Renal cortical epithelial cell (primary cell): ENCODE results near the gene GRIN2A. TPM values are rescaled to one million over a fixed set of nuclear protein-coding genes. Genes with fewer than 3 reads are reported as not detected.
A peak's percentile ranks its signal among the peaks of the same experiment; 100 is the strongest.

Experiments
- DNase-seq: peaks from one replicate; pipeline ENCODE4 v3.0.0-alpha.2; 2011; ENCODE audit warnings: low read depth
- total RNA-seq: library from RNA; depleted of rRNA; stranded (reverse); fragments of >200 nt; gene quantifications from 2 replicates; pipeline ENCODE4 v1.2.3, GENCODE V29; 2014

GRIN2A gene
- total RNA-seq, 1 donor from 2014 or later = 0.15 TPM

DNA sequence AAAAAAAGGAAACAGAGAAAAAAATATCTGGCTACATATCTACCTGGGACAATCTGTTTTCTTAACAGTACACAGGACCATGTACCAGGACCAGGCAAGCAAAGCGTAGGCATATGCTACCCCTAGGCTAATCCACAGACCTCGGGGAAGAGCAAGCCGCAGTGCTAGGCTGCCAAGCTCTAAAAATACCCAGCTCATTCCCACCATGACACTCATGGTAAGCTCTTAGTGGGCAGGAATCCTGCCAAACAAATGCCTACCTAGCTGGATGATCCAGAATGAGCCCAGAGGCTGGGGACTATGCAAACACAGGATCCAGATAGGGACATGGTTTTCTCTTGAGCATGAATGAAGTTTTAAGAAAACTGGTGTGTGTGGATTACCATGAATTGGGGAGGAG lies 95.6 kb downstream of the GRIN2A start:
- DNase-seq = no peak

DNA sequence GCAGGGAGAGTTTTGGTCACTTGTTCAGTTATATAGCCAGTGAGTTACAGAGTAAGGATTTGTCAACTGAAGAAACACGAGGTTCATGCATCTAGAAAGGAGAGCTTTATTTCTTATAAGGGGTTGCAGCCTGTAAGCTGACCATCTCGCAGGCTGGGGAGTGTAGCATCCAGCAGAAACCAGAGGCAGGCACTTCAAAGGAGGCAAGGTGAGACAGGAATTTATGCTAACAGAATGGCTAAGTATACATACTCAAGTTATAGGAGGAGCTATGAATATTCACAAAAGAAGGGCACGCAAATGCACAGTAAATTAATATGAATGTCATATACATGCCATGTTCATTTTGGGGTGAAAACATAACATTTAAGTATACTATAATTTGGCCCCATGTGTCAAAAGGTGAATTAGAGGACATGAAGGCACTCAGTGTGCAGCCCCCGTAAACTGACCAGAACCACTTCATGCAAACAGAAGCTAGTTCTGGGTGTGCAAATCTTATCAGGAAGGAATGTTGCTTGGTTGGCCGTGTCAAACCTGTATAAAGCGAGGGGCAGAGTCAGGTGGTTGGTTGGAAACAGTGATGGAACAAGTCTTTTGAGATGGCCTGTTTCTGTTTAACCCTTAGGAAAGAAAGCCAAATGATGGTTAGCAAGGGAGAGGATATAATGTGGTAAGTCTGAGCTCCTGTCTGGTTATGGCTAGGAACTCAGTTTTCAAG lies 97.0 kb downstream of the GRIN2A start:
- DNase-seq = no peak

DNA sequence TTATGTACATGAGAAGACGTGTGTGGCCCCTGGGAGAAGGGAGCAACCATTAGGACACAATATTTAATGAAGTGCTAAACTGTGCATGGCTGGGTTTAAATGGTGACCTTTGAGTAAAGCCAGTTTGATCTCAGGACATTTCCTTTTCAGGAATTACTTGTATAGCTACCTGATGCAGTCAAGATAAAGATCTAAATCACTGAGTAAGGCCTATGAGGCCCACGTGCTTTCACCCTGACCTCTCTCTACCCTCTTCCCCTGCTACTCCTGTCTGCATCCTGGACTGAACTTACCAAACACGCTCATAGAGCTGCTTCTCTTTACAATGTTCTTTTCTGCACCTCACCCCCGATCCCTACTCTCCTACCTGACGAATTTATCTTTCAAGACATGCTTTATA lies 98.9 kb downstream of the GRIN2A start:
- peak; percentile 13 for DNase-seq

DNA sequence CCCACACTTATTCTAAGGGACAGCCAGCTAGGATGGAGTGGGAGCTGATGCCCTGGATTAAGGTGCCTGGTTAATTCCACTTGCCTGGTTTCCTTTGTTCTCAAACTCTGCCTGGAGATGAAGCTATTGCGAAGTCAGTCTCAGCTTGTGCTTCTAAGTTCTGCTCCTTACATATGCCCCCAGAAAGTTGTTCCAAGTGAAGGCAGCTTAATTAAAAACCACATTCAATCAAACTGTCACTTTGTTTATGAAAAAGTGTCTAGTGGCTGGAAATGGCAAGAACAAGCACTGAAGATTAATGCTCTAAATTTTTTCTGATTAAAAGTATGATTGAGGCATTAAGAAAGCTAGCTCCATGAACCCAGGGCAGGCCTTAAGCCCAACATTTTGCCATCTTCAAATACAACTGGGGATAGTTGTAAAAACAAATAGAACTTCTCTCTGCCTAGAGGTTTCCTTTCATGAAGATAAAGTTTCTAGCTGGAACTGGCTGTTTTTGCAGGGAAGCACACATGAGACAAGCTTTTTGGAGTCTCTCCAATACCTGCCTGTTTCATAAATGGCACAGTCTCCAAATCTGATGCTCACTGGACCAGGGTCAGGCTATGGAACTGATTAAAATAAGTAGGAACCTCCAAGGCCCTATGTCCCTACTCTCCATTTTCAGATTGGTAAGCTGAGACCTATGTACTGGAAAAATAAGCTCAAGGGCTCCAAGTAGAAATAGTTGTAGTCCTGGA lies 100.9 kb downstream of the GRIN2A start:
- no peak for DNase-seq

DNA sequence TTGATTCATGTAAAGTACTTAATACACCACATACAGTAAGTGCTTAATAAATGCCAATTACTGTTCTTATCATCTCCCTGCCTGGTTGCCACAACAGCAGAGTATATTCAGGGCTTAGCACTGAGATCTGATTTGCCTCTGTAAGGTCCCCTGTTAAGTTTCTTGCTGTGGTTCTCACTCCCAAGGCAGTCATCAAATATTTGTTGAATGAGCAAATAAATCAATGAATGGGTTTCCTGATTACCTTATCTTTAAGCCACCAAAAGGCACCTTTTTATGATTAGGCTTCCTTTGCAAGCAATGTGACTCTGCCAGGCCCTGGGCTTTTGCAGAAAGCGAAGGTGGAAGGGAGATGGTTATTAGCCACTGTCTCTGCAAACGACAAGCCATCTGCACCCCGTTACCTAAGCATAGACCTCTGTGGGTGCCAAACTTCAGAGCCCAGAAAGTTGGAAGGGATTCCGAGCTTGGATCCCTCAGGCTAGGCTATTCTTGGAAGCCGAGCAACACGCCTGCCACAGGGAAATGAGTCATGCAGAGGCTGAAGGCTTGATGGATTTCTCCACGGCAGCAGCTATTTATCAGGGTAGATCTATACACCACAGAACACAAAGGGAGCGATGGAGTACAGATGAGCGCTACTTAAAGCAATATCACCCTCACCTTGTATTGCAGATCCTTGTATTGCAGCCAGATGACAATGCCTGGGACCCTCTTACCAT lies 102.0 kb downstream of the GRIN2A start:
- DNase-seq = peak; percentile 39

DNA sequence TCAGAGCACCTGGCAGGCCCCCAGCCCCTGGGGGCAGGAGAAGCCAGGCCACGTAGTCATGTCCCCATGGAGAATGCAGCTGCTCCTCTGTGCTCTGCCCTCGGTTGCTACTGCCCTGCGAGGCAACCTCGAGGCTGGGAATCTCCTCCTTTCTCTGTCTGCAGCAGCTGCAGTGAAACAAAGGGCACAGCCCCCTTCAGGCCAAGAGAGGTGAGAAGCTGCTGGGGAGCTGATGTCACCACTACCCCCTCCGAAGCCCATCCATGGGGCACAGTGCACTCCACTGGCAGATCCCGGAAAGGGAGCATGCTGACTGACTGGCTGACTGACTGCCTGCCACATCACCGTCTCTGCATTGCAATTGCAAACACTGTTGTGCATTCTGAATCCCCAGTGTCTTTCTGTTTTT lies 103.7 kb downstream of the GRIN2A start:
- DNase-seq = no peak

DNA sequence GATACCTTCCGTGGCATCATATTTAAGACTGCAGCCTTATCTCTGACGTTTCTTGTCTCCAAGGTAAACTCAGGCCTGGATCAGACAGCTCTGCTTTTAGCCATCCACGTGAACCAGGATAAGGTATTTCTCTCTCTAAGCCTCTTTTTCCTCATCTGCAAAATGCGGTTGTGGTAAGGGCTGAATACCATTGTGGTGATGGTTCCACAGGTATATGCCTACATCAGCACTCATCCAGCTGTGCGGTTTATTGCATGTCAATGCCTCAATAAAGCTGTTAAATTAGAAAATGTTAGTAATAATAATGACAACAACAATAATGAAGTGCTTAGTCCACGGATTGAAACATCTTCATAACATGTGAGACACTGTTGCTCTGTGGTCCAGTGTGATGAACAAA lies 104.4 kb downstream of the GRIN2A start:
- no peak for DNase-seq

DNA sequence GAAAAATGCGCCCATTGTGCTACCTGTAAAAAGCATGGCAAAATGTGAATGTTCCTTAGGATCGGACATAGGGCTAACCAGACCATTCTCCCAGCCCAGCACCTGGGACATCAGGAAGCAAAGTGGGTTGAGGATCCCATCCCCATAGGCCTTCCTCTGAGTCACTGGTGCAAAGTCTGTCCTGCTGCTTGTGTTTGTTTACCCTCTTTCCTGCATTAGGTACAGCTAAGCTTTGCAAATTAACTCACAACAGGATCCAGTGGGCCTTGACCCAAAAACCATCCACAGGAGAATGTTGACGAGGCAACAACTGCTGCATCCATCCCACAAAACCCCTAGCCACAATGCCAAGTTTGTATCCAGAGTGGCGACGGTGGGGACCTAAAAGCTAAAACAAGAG lies 106.2 kb downstream of the GRIN2A start:
- no peak for DNase-seq

DNA sequence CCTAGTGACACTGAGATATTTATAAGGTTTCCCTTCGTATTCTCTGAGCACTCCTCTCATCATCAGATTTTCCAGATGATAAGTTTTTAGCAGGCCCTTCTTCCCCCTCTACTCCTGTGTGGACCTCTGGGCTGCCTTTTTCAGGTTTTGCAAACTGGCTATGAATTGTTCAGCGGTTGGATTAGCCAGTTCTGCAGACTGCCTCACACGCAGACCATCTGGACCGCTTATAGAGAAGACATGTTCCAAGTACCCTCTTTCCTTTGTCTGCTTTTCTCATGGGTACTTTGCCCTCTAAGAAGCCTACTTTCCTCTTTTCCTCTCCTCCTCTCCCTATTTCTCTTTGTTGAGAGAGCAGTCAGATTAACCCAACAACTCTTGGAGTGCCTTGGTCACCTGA lies 111.6 kb downstream of the GRIN2A start:
- no peak for DNase-seq

DNA sequence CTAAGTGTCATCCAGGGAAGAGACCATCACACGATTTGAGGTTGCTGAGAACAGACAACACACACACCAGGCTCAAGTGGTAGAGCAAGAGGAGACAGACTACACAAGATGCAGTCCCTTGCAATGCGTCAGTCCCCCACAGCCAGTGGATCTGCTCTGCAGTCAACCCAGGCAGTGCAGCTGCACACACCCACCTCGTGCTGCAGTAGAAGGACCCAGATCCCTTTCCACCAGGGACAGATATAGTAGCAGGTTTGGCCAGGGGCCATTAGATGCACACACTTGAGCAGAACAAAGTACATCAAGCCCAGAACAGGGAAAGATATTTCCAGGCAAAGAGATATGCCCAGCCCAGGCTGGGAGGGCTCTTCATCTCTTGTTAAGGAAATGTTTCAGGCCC lies 112.9 kb downstream of the GRIN2A start:
- DNase-seq = no peak

DNA sequence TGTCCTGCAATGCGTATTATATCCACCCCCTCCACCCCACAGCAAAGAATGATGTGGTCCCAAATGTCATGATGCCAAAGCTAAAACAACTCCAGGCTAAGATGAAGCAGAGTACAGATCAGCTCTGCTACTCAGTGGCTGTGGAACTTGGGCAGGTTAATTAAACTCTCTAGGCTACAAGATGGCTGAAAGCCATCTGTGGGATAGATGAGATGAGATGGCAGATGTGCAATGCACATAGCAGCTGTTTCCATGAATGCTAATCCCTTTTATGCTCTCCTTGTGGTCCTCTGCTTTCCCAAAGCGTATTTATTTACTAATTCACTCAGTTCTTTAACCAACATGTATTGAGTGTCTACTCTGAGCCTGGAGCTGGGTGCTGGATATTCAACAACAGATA lies 114.4 kb downstream of the GRIN2A start:
- DNase-seq = no peak

DNA sequence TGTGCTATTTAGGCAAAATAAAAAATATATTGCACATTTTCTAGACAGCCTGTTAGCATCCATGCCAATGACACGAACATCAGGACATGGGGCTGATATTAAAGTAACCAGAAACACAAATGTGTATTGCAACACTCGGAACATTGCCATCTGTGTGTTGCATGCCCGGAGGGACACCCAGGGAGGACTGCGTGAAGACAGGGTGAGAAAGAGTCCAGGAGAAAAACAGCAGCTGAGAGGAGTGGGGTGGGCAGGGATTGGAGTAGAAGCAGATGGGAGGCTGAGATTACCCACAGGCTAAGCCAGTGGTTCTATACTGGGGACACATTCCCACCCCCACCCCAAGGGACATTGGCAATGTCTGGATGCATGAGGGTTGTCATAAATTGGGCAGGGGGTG lies 114.8 kb downstream of the GRIN2A start:
- no peak for DNase-seq

DNA sequence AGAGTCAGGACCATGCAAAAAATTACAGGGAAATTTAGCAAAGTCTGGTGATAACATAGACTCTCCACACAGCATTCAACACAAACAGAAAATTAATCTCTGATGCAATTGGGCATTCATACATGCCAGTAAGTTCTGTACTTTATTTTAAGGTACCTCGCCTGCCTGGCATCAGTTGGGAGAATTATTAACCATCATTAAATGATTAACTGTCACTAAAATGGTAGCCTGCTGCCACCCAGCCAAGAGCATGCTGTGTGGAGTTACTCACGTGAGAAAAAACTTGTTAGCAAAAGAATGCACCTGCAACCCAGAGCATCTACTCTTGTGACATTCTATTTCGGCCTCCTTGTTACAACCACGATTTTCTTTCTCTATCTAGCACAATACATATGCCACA lies 117.2 kb downstream of the GRIN2A start:
- DNase-seq = no peak

DNA sequence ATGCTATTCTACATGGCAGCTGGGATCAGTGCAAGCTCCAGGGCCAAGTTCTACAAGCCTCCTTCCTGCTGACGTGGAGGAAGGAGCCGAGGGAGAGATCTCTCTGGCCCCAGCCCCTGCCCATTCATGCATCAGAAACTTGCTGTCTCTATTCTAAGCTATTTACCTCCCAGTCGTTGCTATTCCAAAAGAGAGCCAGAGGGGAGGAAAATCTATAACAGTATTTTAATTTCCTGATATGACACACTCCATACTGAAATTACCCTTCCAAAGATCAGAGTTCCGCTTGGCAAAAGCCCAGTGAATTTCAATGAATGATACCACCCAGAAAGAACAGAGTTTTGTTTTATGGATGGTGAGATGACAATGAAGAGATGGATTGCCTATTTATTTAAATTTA lies 133.4 kb downstream of the GRIN2A start:
- DNase-seq = no peak

DNA sequence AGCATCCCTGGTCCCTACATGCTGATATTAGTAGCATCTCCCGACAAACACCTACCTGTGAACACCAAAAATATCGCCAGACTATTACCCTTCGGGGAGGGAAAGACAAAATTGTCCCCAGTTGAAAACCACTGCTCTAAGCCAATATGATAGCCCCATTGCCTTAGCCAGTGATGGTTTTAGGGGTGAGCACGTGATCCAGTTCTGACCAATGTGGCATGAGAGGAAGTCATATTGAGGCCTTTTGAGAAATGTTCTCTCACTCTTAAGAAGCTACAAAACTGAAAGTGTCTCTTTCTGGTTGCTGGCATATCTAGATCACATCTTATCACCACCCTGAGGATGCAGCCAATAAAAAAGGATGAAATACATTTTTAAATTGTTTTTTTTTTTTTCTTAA lies 136.3 kb downstream of the GRIN2A start:
- no peak for DNase-seq

DNA sequence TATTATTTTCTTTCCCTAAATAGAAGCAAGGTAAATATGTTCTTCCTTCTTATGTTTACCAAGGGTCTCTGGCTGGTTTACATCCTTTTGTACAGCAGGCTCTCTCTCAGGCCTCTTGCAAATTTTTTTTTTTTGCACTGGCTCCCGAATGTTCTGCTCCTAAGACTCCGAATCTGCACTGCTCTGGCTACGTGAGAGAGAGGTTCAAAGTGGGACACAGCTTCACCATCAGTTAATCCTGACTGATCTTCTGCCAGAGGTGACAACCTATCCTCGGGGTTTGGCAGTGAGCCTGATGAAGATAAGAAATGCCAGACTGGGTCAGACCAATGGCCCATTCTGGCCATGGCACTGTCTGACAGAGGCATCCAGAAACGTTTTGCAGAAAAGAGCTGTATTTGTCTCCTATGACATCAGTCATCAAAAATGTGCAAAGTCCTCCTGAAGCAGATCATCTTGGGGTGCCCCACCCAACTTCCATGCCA lies 136.9 kb downstream of the GRIN2A start:
- no peak for DNase-seq

DNA sequence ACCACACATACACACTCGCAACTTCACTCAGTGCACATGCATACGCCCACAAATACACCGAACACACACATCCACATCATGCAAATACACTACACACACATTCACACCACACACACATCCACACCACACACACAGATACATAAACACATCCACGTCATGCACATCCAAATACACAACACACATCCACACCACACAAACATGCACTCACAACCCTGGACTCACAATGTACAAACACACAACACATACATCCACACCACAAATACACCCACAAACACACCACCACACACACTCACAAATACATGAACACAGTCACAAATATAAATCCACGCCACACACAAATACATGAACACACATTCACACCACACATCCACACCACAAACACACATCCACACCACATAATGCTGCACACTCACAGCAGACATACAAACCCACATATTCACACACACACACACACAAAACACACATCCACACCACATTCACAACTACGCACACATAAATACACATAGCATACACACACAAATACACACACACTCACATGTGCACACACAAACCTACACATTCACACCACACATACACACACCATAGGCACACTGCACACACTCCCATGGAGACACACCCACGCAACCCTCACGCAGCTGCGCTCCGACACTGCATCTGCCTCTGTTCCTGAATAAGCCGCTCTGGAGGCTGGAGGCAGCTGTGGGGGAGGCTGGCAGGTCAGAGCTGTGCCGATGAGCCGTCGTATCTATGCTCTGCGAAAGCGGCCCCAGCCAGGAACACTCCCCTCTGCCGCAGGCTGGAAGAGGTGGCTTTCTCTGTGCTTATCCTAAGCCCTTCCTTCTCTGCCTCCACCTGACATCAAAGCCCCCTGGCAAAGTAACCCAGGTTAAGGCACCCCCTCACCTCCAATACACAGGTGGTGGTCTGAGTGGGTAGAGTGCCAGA lies 141.8 kb downstream of the GRIN2A start:
- no peak for DNase-seq

DNA sequence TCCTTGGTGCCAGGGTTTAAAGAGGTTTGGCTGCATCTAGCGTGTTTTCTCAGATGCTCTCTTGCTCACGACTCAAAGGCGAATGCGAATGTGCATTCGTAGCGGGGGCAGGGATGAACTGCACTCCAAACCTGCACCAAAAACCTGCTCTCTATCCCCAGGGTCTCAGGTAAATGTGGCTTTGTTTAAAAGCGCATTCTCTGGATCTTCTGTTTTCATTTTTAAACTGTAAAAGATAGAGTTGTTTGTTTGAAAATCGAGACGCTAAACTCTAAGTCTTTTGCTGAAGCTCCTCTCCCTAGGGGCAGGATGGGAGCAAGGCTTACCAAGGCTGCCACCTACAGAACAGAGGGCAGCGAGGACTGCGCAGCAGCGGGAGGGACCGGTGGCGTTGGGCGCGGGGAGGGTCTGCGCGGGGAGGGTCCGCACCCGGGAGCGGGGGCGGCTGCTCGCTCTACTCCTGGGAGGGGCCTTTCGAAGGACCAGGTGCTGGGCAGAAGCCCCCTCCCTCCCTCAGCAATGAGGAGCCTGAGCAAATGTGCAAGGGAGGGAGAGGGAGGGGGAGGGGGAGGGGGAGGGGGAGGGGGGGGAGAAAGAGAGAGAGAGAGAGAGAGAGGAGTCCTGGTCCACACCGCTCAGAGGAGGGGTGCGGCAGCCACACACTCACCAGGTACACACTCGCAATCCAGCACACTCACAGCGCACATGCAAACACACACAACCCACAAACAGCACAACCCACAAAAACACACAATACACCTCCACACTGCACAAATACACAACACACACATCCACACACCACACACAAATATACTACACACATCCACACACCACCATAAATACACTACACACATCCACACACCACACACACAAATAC lies 142.8 kb downstream of the GRIN2A start:
- peak; percentile 9 for DNase-seq

DNA sequence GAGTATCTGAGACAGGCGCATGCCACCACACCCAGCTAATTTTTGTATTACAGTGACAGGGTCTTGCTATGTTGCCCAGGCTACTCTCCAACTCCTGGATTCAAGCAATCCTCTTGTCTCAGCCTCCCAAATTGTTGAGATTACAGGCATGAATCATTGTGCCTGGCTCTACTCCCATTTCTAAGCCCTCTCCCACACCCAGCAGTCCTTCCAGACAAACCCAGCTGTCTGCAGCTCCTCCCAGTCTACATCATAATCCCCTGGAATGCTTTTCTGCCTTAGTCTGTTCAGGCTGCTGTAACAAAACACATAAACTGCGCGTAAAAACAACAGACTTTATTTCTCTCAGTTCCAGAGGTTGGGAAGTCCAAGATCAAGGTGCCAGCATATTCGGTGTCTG lies 144.5 kb downstream of the GRIN2A start:
- no peak for DNase-seq

DNA sequence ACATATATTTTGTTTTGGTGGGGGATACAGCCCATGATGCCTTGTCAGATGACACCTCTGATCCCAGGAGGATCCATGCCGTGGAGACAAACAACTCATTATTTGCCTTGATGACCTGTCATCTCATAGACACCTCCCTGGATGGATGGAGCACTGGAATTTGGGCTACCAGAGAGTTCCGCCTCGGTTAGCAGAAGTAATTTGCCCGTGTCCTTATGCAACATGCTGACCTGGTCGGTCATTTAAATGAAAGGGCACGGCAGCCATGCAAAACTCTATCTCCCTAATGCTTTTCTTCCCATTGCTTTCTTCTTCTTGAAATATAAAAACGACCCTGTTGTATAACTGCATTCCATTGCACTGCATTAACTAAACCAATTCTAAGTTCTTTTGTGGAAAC lies 145.3 kb downstream of the GRIN2A start:
- peak; percentile 58 for DNase-seq

DNA sequence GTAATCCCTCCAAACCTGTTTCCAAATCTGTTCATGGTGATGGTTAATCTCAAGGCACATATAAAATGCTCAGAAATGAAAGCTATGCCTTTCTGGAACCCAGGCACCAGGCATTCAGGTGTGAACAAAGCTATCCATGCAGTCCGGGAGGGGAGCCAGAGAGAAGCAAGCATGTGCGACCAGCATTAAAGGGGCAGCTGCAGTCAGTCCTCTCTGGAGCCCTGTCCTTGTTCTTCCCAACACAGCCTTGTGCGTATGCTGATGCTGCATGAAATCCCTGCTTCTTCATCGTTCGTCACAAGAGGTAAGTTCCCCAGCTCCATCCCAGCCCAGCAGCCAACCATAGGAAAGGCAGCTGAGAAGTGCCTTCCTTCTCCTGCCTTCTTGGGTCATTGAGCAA lies 148.7 kb downstream of the GRIN2A start:
- DNase-seq = no peak
